Measurements from ENCODE around the gene CHST5. TPM values are rescaled to one million over a fixed set of nuclear protein-coding genes. Genes with fewer than 3 reads are reported as not detected.
"Not testable (repeated sequence)": the region's sequence is repeated elsewhere in the genome, so short reads cannot be mapped to it uniquely, and the experiment has no call there.

The CHST5 gene
- total and polyA plus RNA-seq, 4 donors: 0.97 to 1.5 TPM; not detected in 2

DNA sequence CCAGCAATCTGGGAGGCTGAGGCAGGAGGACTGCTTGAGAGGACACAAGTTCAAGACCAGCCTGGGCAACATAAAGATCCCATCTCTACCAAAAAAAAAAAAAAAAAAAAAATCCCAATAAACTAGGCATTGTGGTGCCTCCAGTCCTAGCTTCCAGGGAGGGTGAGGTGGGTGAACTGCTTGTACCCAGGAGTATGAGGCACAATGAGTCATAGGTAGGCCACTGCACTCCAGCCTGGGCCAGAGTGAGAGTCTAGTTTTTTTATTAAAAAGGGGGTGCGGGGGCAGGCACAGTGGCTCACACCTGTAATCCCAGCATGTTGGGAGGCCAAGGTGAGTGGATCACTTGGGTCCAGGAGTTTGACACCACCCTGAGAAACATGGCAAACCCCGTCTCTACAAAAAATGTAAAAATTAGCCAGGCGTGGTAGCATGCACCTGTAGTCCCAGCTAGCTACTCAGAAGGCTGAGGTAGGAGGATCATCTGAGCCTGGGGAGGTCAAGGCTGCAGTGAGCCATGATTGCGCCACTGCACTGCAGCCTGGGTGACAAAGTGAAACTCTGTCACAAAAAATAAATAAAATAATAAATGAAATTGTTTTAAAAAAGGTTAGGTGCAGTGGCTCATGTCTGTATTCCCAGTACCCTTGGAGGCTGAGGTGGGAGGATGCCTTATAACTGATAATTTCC, 32.8 kb downstream of the CHST5 start:
- intact Hi-C loops (cut with DNase I): no loop called here
- H3K36me3 ChIP-seq (ENCODE audit: control insufficient read depth in 1 of 2, insufficient read depth in 2 of 2, low read length in 1 of 2): no peaks in the 10 kb centered on the region
- H3K27ac ChIP-seq (ENCODE audit: low read depth in 1 of 2, low read length in 2 of 2): no peak overlapping the region
- H3K9me3 ChIP-seq (ENCODE audit: control insufficient read depth, low read length): no peaks in the 10 kb centered on the region
- H3K4me1 ChIP-seq (ENCODE audit: control insufficient read depth in 1 of 2, insufficient read depth in 2 of 2, low read length in 2 of 2): peaks cover 3 to 6% of the 10 kb centered on the region in 2 donors
- ATAC-seq (ENCODE audit: low FRiP score): no peak
- 98 to 100% methylated on average over 4 of the region's 4 CpGs for WGBS, 2 donors
- no peaks in the 10 kb centered on the region for H3K27me3 ChIP-seq (ENCODE audit: control insufficient read depth in 1 of 2, insufficient read depth in 2 of 2, low read length in 1 of 2)
- DNase-seq: peak in 1 of 2 donors; percentile 55
- no peak overlapping the region for H3K4me3 ChIP-seq (ENCODE audit: low read length in 2 of 2)

- DNase-seq: peak; percentile 74 to 80
- H3K27ac ChIP-seq (ENCODE audit: low read depth in 1 of 2, low read length in 2 of 2): peak overlapping the region in 1 of 2 donors; percentile 30
- WGBS, 2 donors: 5 to 7% methylated on average over 6 of the region's 6 CpGs
- H3K27me3 ChIP-seq (ENCODE audit: control insufficient read depth in 1 of 2, insufficient read depth in 2 of 2, low read length in 1 of 2); H3K4me1 ChIP-seq (ENCODE audit: control insufficient read depth in 1 of 2, insufficient read depth in 2 of 2, low read length in 2 of 2); H3K36me3 ChIP-seq (ENCODE audit: control insufficient read depth in 1 of 2, insufficient read depth in 2 of 2, low read length in 1 of 2); H3K4me3 ChIP-seq (ENCODE audit: low read length in 2 of 2); H3K9me3 ChIP-seq (ENCODE audit: control insufficient read depth, low read length); intact Hi-C loops (cut with DNase I): not testable (repeated sequence)
- peak; percentile 75 for ATAC-seq (ENCODE audit: low FRiP score)
These were observed 34.1 kb downstream of the CHST5 start for GRCh38 chr16:75501820-75502219.

DNA sequence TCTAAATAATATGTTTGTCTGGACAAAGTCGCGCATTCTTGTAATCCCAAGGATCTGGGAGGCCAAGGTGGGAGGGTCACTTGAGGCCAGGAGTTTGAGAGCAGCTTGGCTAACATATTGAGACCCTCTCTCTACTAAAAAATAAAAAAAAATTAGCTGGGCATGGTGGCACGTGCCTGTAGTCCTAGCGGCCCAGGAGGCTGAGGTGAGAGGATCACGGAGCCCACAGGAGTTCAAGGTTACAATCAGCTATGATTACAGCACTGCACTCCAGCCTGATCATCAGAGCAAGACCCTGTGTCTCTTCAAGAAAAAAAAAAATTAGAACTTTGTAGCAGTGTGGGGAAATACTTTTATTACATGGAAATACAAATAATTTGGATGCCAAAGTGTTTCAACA, 34.5 kb downstream of the CHST5 start:
- WGBS, 2 donors: 62 to 64% methylated on average over 5 of the region's 5 CpGs
- intact Hi-C loops (cut with DNase I): no loop called here

GRCh38 chr16:75498605-75499322, 37.1 kb downstream of the CHST5 start:
- peak; percentile 58 to 85 for DNase-seq
- ATAC-seq (ENCODE audit: low FRiP score): peak; percentile 54
- H3K27me3 ChIP-seq (ENCODE audit: control insufficient read depth in 1 of 2, insufficient read depth in 2 of 2, low read length in 1 of 2); H3K9me3 ChIP-seq (ENCODE audit: control insufficient read depth, low read length); H3K4me1 ChIP-seq (ENCODE audit: control insufficient read depth in 1 of 2, insufficient read depth in 2 of 2, low read length in 2 of 2); H3K4me3 ChIP-seq (ENCODE audit: low read length in 2 of 2); intact Hi-C loops (cut with DNase I); H3K36me3 ChIP-seq (ENCODE audit: control insufficient read depth in 1 of 2, insufficient read depth in 2 of 2, low read length in 1 of 2): not testable (repeated sequence)
- 3 to 4% methylated on average over 9 to 11 of the region's 13 CpGs for WGBS, 2 donors
- H3K27ac ChIP-seq (ENCODE audit: low read depth in 1 of 2, low read length in 2 of 2): peak overlapping the region in 1 of 2 donors; percentile 90

More for the DNA sequence above, 34.5 kb downstream of the CHST5 start:
- no peaks in the 10 kb centered on the region for H3K27me3 ChIP-seq (ENCODE audit: control insufficient read depth in 1 of 2, insufficient read depth in 2 of 2, low read length in 1 of 2)
- H3K36me3 ChIP-seq (ENCODE audit: control insufficient read depth in 1 of 2, insufficient read depth in 2 of 2, low read length in 1 of 2): no peaks in the 10 kb centered on the region
- ATAC-seq (ENCODE audit: low FRiP score): no peak
- H3K4me1 ChIP-seq (ENCODE audit: control insufficient read depth in 1 of 2, insufficient read depth in 2 of 2, low read length in 2 of 2): peaks cover 3 to 6% of the 10 kb centered on the region in 2 donors
- peak overlapping the region in 1 of 2 donors; percentile 26 for H3K27ac ChIP-seq (ENCODE audit: low read depth in 1 of 2, low read length in 2 of 2)
- DNase-seq: no peak
- no peaks in the 10 kb centered on the region for H3K9me3 ChIP-seq (ENCODE audit: control insufficient read depth, low read length)
- no peak overlapping the region for H3K4me3 ChIP-seq (ENCODE audit: low read length in 2 of 2)

DNA sequence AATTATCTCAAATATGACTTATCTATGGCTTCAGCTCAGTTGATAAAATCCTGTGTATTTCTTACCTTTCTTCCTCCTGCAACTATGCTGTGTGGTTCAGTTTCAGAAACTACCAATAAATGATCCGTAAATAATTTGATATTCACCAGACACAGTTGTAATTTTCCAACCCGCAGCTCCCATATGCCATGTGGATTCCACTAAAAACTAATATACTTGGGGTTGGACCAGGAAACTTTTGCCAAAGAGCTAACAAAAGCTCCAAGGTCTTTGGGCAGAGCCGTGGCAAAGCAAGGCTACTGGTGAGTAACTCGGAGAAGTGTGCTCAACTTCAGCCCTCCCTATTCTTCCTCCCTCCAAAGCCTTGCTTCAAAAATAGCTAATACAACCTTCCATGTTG, 38.4 kb downstream of the CHST5 start:
- H3K4me3 ChIP-seq (ENCODE audit: low read length in 2 of 2): no peak overlapping the region
- H3K27me3 ChIP-seq (ENCODE audit: control insufficient read depth in 1 of 2, insufficient read depth in 2 of 2, low read length in 1 of 2): no peaks in the 10 kb centered on the region
- H3K36me3 ChIP-seq (ENCODE audit: control insufficient read depth in 1 of 2, insufficient read depth in 2 of 2, low read length in 1 of 2): no peaks in the 10 kb centered on the region
- H3K27ac ChIP-seq (ENCODE audit: low read depth in 1 of 2, low read length in 2 of 2): peak overlapping the region in 1 of 2 donors; percentile 22
- WGBS, 2 donors: 12 to 15% methylated on average over 4 of the region's 4 CpGs
- intact Hi-C loops (cut with DNase I): no loop called here
- ATAC-seq (ENCODE audit: low FRiP score) (no peak), DNase-seq (no peak)
- H3K4me1 ChIP-seq (ENCODE audit: control insufficient read depth in 1 of 2, insufficient read depth in 2 of 2, low read length in 2 of 2): peaks cover 3 to 6% of the 10 kb centered on the region in 2 donors
- no peaks in the 10 kb centered on the region for H3K9me3 ChIP-seq (ENCODE audit: control insufficient read depth, low read length)

DNA sequence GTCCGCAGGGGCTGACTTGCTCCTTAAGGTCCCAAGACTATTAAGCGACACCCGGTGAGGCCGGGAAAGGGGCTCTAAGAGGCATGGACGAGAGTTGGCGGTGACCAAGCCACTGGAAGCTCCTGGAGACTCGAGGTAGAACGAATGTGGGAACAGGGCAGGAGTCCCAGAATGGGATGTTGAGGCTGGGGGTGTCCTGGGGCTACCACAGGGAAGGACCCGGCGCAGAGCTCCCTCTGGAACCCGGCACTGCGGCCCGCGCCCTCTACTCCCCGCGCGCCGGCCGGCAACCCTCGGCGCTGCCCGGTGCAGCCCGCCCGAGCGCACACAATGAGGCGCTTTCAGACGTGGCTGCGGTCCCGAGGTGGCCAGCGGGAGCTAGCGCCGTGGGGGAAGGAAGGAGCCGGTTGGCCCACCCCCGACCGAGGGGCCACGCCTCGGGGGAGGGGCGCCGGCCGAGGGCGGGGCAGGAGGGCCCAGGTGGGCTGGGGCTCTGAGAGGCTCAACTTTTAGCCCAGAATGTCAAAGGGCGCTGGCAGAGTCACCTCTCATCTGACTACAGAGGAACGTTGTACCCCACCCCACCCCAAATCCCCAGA, 40.7 kb downstream of the CHST5 start, which contains the start of gene CHST6:
Gene CHST6 (minus strand): TSS at position 366 of the 599 bp plus-strand sequence. CDS start 15,613 bp downstream, outside the sequence.
- 3% methylated on average over 42 to 43 of the region's 43 CpGs for WGBS, 2 donors
- Histone ChIP-seq H3K27ac (ENCODE audit: low read depth in 1 of 2, low read length in 2 of 2) (no peak within 1 kb of the TSS), H3K4me3 (ENCODE audit: low read length in 2 of 2) (peak within 1 kb of the TSS in 1 of 2 donors; percentile 32), H3K9me3 (ENCODE audit: control insufficient read depth, low read length) (no peaks in the 10 kb centered on the region), H3K27me3 (ENCODE audit: control insufficient read depth in 1 of 2, insufficient read depth in 2 of 2, low read length in 1 of 2) (no peaks in the 10 kb centered on the region), H3K36me3 (ENCODE audit: control insufficient read depth in 1 of 2, insufficient read depth in 2 of 2, low read length in 1 of 2) (no peaks in the 10 kb centered on the region), H3K4me1 (ENCODE audit: control insufficient read depth in 1 of 2, insufficient read depth in 2 of 2, low read length in 2 of 2) (peaks cover 0 to 3% of the 10 kb centered on the region in 2 donors)
- ATAC-seq (ENCODE audit: low FRiP score) (peak; percentile 82), DNase-seq (peak; percentile 62 to 85)
- intact Hi-C loops (cut with DNase I): no loop called here

DNA sequence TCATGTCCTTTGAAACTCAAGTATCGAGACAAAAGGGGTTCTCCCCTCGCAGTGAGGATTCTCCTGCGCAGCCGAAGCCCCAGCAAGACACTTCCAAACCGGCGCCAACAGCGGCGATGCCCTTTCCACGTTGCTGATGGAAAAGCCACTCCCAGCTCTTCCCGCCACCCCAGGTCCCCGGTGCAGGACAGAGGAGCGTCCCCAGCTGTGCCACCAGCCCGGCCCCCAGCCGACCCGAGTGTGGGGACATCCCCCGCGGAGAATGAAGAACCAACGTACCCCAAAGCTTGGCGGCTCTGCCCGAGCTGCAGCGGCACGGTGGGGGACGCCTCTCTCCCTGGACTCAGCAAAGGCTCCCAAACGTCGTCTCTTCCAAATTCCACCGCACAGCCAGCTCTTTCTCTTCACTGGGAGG, 41.2 kb downstream of the CHST5 start:
- 1% methylated on average over 26 of the region's 26 CpGs for WGBS, 2 donors
- ATAC-seq (ENCODE audit: low FRiP score): peak; percentile 20

GRCh38 chr16:75494184-75494583, 41.7 kb downstream of the CHST5 start:
- Histone ChIP-seq H3K27me3 (ENCODE audit: control insufficient read depth in 1 of 2, insufficient read depth in 2 of 2, low read length in 1 of 2) (no peaks in the 10 kb centered on the region), H3K4me1 (ENCODE audit: control insufficient read depth in 1 of 2, insufficient read depth in 2 of 2, low read length in 2 of 2) (no peaks in the 10 kb centered on the region), H3K36me3 (ENCODE audit: control insufficient read depth in 1 of 2, insufficient read depth in 2 of 2, low read length in 1 of 2) (no peaks in the 10 kb centered on the region), H3K4me3 (ENCODE audit: low read length in 2 of 2) (peak overlapping the region in 1 of 2 donors; percentile 32), H3K9me3 (ENCODE audit: control insufficient read depth, low read length) (no peaks in the 10 kb centered on the region), H3K27ac (ENCODE audit: low read depth in 1 of 2, low read length in 2 of 2) (no peak overlapping the region)
- no peak for ATAC-seq (ENCODE audit: low FRiP score)
- WGBS, 2 donors: 7% methylated on average over 5 of the region's 5 CpGs
- intact Hi-C loops (cut with DNase I): no loop called here
- DNase-seq: no peak

More for the DNA sequence above, 41.2 kb downstream of the CHST5 start:
- H3K27ac ChIP-seq (ENCODE audit: low read depth in 1 of 2, low read length in 2 of 2): no peak overlapping the region
- peak in 1 of 2 donors; percentile 74 for DNase-seq
- no peaks in the 10 kb centered on the region for H3K36me3 ChIP-seq (ENCODE audit: control insufficient read depth in 1 of 2, insufficient read depth in 2 of 2, low read length in 1 of 2)
- H3K27me3 ChIP-seq (ENCODE audit: control insufficient read depth in 1 of 2, insufficient read depth in 2 of 2, low read length in 1 of 2): no peaks in the 10 kb centered on the region
- peaks cover 0 to 1% of the 10 kb centered on the region in 2 donors for H3K4me1 ChIP-seq (ENCODE audit: control insufficient read depth in 1 of 2, insufficient read depth in 2 of 2, low read length in 2 of 2)
- intact Hi-C loops (cut with DNase I): no loop called here
- no peaks in the 10 kb centered on the region for H3K9me3 ChIP-seq (ENCODE audit: control insufficient read depth, low read length)
- peak overlapping the region in 1 of 2 donors; percentile 32 for H3K4me3 ChIP-seq (ENCODE audit: low read length in 2 of 2)

Measured in aorta (tissue), 5 donors.